SK-N-SH (cell line): Measurements from ENCODE around the gene LPCAT3. TPM values are rescaled to one million over a fixed set of nuclear protein-coding genes. Genes with fewer than 3 reads are reported as not detected.

Source experiments
- CTCF ChIA-PET: fragments of 300-600, 350-600 bp; formaldehyde crosslinking; extraction: SDS; loops from one replicate; lab custom pipeline; 2021; lab: Yijun Ruan, JAX
- POLR2A ChIA-PET: fragments of 350-600 bp; sonication (Branson Sonifier 250); formaldehyde crosslinking; extraction: SDS; loops from one replicate; lab custom pipeline; 2020; ENCODE audit warnings: antibody characterized with exemption, inconsistent platforms; lab: Yijun Ruan, JAX
- DNase-seq: peaks from one replicate; pipeline ENCODE4 v3.0.0; 2012
- H2AFZ ChIP-seq: fragments of 200-600 bp; sonication (generic); 2 replicates; pipeline ENCODE4 v1.8.1; 2016; ENCODE audit warnings: antibody characterized with exemption, mild to moderate bottlenecking, low read depth
- H3F3A ChIP-seq: fragments of 200-600 bp; sonication (generic); replicated peaks from 2 replicates; pipeline ENCODE3; 2016; ENCODE audit warnings: antibody characterized with exemption, mild to moderate bottlenecking; ENCODE audit not compliant: insufficient read depth
- H3K27ac ChIP-seq, 2 experiments: fragments of 200-500 bp in 1 of 2; fragments of 200-600 bp in 1 of 2; sonication (Bioruptor generic) in 1 of 2; sonication (generic), shearing (Covaris generic) in 1 of 2; 2 replicates each; pipeline versions ENCODE4 v1.5.1 to v1.6.1; 2014 to 2016; ENCODE audit warnings: low read depth in 2 of 2, inconsistent platforms in 1 of 2, low read length in 1 of 2, mild to moderate bottlenecking in 1 of 2, mixed read lengths in 1 of 2
- H3K27me3 ChIP-seq: fragments of 200-600 bp; sonication (generic), shearing (Covaris generic); 2 replicates; pipeline ENCODE4 v1.6.1; 2016; ENCODE audit warnings: mixed run types; ENCODE audit not compliant: insufficient read depth
- H3K36me3 ChIP-seq, 2 experiments: fragments of 200-500 bp in 1 of 2; fragments of 200-600 bp in 1 of 2; sonication (Bioruptor generic) in 1 of 2; sonication (generic) in 1 of 2; replicated peaks in 1 of 2; 2 replicates each; pipeline versions ENCODE3 to v1.5.1; 2014 to 2016; ENCODE audit warnings: low read length in 1 of 2, mild to moderate bottlenecking in 1 of 2; ENCODE audit not compliant: insufficient read depth in 2 of 2, control insufficient read depth in 1 of 2
- H3K4me1 ChIP-seq, 2 experiments: fragments of 200-500 bp in 1 of 2; fragments of 200-600 bp in 1 of 2; sonication (Bioruptor generic) in 1 of 2; sonication (generic), shearing (Covaris generic) in 1 of 2; 2 replicates each; pipeline versions ENCODE4 v1.5.1 to v1.6.1; 2014 to 2016; ENCODE audit warnings: low read depth in 1 of 2, low read length in 1 of 2, mixed run types in 1 of 2; ENCODE audit not compliant: insufficient read depth in 2 of 2, control insufficient read depth in 1 of 2
- H3K4me2 ChIP-seq: fragments of 200-600 bp; sonication (generic), shearing (Covaris generic); 2 replicates; pipeline ENCODE4 v1.6.1; 2017; ENCODE audit warnings: mixed run types
- H3K4me3 ChIP-seq, 2 experiments: fragments of 200-500 bp in 1 of 2; fragments of 200-600 bp in 1 of 2; sonication (Bioruptor generic) in 1 of 2; sonication (generic), shearing (Covaris generic) in 1 of 2; 2 replicates each; pipeline versions ENCODE4 v1.5.1 to v1.8.1; 2014 to 2016; ENCODE audit warnings: low read depth in 2 of 2, inconsistent platforms in 1 of 2, low read length in 1 of 2, mild to moderate bottlenecking in 1 of 2, mixed read lengths in 1 of 2, moderate library complexity in 1 of 2
- H3K79me2 ChIP-seq: fragments of 200-600 bp; sonication (generic); 2 replicates; pipeline ENCODE4 v1.8.1; 2017; ENCODE audit warnings: mild to moderate bottlenecking; ENCODE audit not compliant: insufficient read depth
- H3K9ac ChIP-seq: fragments of 200-600 bp; sonication (generic); 2 replicates; pipeline ENCODE4 v1.6.1; 2017; ENCODE audit warnings: mixed run types
- H3K9me2 ChIP-seq: fragments of 200-600 bp; sonication (generic); 2 replicates; pipeline ENCODE4 v1.6.1; 2017; ENCODE audit warnings: mixed run types
- H3K9me3 ChIP-seq: fragments of 200-600 bp; sonication (generic); 2 replicates; pipeline ENCODE4 v1.6.1; 2017; ENCODE audit warnings: mixed run types, mild to moderate bottlenecking, moderate library complexity
- H4K20me1 ChIP-seq: fragments of 200-600 bp; sonication (generic); 2 replicates; pipeline ENCODE4 v1.6.1; 2017; ENCODE audit warnings: mild to moderate bottlenecking, mixed run types; ENCODE audit not compliant: insufficient read depth
- EP300 ChIP-seq, 2 experiments: IDR thresholded peaks; 2 replicates each; pipeline versions ENCODE4 v1.4.0 to v1.6.1; 2012; ENCODE audit warnings: borderline replicate concordance in 1 of 2, low read depth in 1 of 2, low read length in 1 of 2
- EZH2phosphoT487 ChIP-seq: fragments of 200-600 bp; sonication (generic); IDR thresholded peaks from 2 replicates; pipeline ENCODE4 v1.6.1; 2017; ENCODE audit warnings: low read depth, mixed run types, mild to moderate bottlenecking, antibody characterized with exemption, moderate library complexity, borderline replicate concordance
- FOSL2 ChIP-seq: IDR thresholded peaks from 2 replicates; pipeline ENCODE4 v1.4.0; 2012; ENCODE audit warnings: low read depth, mild to moderate bottlenecking, moderate library complexity, borderline replicate concordance
- FOXJ3 ChIP-seq: sonication (generic); formaldehyde crosslinking; IDR thresholded peaks from 2 replicates; pipeline ENCODE4 v1.5.1; 2020; ENCODE audit warnings: mild to moderate bottlenecking, missing genetic modification reagents
- FOXM1 ChIP-seq: IDR thresholded peaks from 2 replicates; pipeline ENCODE4 v1.4.0; 2012; ENCODE audit warnings: low read depth, mild to moderate bottlenecking
- GABPA ChIP-seq: IDR thresholded peaks from 2 replicates; pipeline ENCODE4 v1.4.0; 2012; ENCODE audit warnings: low read depth, mild to moderate bottlenecking
- GATA2 ChIP-seq: sonication (generic); formaldehyde crosslinking; IDR thresholded peaks from 2 replicates; pipeline ENCODE4 v1.5.0; 2020; ENCODE audit warnings: mild to moderate bottlenecking, missing genetic modification reagents
- NRF1 ChIP-seq: IDR thresholded peaks from 2 replicates; pipeline ENCODE4 v1.6.1; 2012; ENCODE audit warnings: low read depth, mild to moderate bottlenecking, low read length
- RCOR1 ChIP-seq: fragments of 150-350 bp; IDR thresholded peaks from 2 replicates; pipeline ENCODE4 v1.6.1; 2017; ENCODE audit warnings: antibody characterized with exemption, low read length
- RFX5 ChIP-seq: IDR thresholded peaks from 2 replicates; pipeline ENCODE4 v1.6.1; 2012; ENCODE audit warnings: mild to moderate bottlenecking, improper control_type of control experiment, low read length
- RXRA ChIP-seq: IDR thresholded peaks from 2 replicates; pipeline ENCODE4 v1.4.0; 2012; ENCODE audit warnings: low read depth, mild to moderate bottlenecking, borderline replicate concordance
- SIN3A ChIP-seq: IDR thresholded peaks from 2 replicates; pipeline ENCODE4 v1.6.1; 2012; ENCODE audit warnings: low read depth, mild to moderate bottlenecking, low read length, moderate library complexity, borderline replicate concordance
- SMC3 ChIP-seq: IDR thresholded peaks from 2 replicates; pipeline ENCODE4 v1.6.1; 2012; ENCODE audit warnings: low read depth, low read length, improper control_type of control experiment
- TCF12 ChIP-seq: IDR thresholded peaks from 2 replicates; pipeline ENCODE4 v1.4.0; 2012
- TEAD4 ChIP-seq: IDR thresholded peaks from 2 replicates; pipeline ENCODE4 v1.4.0; 2012; ENCODE audit warnings: mild to moderate bottlenecking, borderline replicate concordance; ENCODE audit not compliant: insufficient read depth
- WGBS: methylation state at CpG from one replicate; pipeline ENCODE4 v1.1.6; 2017; ENCODE audit warnings: low lambda C conversion rate; 5-methylcytosine and 5-hydroxymethylcytosine counted together
- polyA plus RNA-seq, 3 experiments: library from polyadenylated mRNA; depleted of rRNA; stranded (reverse); fragments of >200 nt; gene quantifications; 2 replicates each; pipeline ENCODE4 v1.2.3, GENCODE V29; 2012
- TF ChIP-seq, protein P1 (sequence below): fragments of 150-350 bp; IDR thresholded peaks from 2 replicates; pipeline ENCODE4 v1.6.1; 2017; ENCODE audit warnings: antibody characterized with exemption, low read length, low read depth, borderline replicate concordance
- TF ChIP-seq, protein P2 (sequence below): IDR thresholded peaks from 2 replicates; pipeline ENCODE4 v1.6.1; 2012; ENCODE audit warnings: mild to moderate bottlenecking, low read depth, low read length, moderate library complexity
- TF ChIP-seq, protein P3 (sequence below): IDR thresholded peaks from 2 replicates; pipeline ENCODE4 v1.4.0; 2012; ENCODE audit warnings: low read depth, borderline replicate concordance

Gene LPCAT3
- polyA plus RNA-seq, 1 of the 3 experiments (the other 2 are of a cell fraction) = 23.8 TPM

DNA sequence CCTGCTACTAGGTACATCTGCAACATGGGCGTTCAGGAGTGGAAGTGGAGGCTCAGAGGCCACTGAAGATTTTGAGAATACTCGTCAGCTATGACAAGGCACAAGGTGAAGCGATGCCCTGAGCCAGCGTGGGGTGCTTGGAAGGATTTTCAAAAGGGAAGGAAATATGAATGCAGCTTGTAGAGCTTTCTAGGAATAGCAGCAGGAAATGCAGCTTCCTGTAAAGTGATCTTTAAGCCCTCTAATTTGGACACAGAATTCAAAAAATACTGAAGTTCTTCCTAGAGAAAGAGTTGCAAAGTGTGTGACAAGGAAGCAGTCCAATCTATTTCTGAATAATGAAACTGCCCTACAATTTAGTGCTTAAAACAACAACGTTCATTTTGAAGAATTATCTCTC is 29.0 kb upstream of the LPCAT3 start (continued):
- TF ChIP-seq RFX5 = no peak
- TF ChIP-seq RCOR1 = no peak
- TF ChIP-seq, protein P1, sequence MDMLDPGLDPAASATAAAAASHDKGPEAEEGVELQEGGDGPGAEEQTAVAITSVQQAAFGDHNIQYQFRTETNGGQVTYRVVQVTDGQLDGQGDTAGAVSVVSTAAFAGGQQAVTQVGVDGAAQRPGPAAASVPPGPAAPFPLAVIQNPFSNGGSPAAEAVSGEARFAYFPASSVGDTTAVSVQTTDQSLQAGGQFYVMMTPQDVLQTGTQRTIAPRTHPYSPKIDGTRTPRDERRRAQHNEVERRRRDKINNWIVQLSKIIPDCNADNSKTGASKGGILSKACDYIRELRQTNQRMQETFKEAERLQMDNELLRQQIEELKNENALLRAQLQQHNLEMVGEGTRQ = no peak

DNA sequence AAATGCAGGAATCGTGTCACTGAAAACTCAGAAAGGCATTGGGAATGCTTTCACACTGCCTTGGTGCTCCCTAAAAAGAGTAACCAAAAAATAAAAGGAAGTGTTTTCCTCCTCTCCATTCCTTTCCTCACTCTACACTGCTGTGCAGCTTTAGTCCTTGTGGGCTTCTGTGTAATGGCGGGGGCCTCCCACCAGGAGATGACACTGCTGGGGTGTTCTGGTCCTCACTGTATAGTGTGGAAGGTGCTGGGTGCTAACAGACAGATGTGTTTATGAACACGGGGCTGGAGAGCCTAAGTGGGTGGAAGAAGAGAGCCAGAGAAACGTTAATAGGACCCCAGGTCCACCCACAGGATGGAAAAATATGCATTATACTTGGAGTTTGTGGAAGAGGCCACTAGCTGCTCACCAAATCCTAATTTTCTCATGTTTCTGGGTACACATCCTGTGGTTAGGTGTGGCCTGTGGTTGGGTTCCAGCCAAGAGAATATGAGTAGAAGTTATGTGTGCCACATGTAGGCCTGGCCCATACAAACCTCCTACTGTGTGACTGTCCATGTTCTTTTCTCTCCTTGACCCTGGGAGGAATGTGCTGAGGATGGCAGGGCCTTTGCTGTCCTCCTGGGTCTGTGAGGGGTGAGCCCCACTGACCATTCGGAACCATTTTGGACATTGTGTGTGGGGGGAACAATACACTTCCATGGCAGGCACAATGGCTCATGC is 28.3 kb upstream of the LPCAT3 start:
- DNase-seq = no peak
- no peaks in the 10 kb centered on the region for H3K9me2 ChIP-seq
- no peaks in the 10 kb centered on the region for H3K79me2 ChIP-seq
- H3K27ac ChIP-seq = no peak overlapping the region
- H3K9ac ChIP-seq = no peak overlapping the region
- H3K4me2 ChIP-seq = no peak overlapping the region
- WGBS = 47% methylated on average over 4 of the region's 5 CpGs
- POLR2A ChIA-PET = no interaction called here
- H4K20me1 ChIP-seq = no peaks in the 10 kb centered on the region
- no peaks in the 10 kb centered on the region for H3K36me3 ChIP-seq
- TF ChIP-seq FOXJ3 (CRISPR knock-in tag) (no peak), RFX5 (no peak), NRF1 (no peak), EP300 (IDR thresholded peaks at IDR 0.05; ENCODE audit: borderline replicate concordance in 1 of 2, low read depth in 1 of 2, low read length in 1 of 2) (no peak)
- TF ChIP-seq, protein P2, sequence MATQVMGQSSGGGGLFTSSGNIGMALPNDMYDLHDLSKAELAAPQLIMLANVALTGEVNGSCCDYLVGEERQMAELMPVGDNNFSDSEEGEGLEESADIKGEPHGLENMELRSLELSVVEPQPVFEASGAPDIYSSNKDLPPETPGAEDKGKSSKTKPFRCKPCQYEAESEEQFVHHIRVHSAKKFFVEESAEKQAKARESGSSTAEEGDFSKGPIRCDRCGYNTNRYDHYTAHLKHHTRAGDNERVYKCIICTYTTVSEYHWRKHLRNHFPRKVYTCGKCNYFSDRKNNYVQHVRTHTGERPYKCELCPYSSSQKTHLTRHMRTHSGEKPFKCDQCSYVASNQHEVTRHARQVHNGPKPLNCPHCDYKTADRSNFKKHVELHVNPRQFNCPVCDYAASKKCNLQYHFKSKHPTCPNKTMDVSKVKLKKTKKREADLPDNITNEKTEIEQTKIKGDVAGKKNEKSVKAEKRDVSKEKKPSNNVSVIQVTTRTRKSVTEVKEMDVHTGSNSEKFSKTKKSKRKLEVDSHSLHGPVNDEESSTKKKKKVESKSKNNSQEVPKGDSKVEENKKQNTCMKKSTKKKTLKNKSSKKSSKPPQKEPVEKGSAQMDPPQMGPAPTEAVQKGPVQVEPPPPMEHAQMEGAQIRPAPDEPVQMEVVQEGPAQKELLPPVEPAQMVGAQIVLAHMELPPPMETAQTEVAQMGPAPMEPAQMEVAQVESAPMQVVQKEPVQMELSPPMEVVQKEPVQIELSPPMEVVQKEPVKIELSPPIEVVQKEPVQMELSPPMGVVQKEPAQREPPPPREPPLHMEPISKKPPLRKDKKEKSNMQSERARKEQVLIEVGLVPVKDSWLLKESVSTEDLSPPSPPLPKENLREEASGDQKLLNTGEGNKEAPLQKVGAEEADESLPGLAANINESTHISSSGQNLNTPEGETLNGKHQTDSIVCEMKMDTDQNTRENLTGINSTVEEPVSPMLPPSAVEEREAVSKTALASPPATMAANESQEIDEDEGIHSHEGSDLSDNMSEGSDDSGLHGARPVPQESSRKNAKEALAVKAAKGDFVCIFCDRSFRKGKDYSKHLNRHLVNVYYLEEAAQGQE = no peak
- H2AFZ ChIP-seq = no peak overlapping the region
- H3K27me3 ChIP-seq = no peaks in the 10 kb centered on the region
- no peak overlapping the region for H3K4me3 ChIP-seq
- H3F3A ChIP-seq = no peaks in the 10 kb centered on the region
- H3K4me1 ChIP-seq = no peaks in the 10 kb centered on the region
- CTCF ChIA-PET = no interaction called here
- H3K9me3 ChIP-seq = no peaks in the 10 kb centered on the region

DNA sequence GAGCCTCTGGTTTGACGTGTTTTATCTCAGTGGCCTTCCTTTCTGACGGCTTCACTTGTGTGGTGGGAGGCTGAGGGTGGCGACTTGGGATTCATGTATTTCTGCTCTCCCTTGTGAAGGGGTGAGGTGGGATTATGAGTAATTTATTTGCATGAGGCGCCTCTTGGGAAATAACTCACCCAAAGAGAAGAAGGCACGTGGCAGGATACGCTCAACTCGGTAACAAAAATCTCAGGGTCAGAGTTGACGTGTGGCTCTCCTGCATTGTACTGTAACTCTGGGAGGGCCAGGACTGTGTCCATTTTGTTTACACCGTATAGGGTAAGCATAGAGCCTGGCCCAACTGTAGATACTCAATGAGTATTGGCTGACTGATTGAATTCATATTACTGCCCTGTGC is 27.6 kb upstream of the LPCAT3 start:
- POLR2A ChIA-PET = no interaction called here
- Histone ChIP-seq H3K9ac (no peak overlapping the region), H3K4me1 (no peaks in the 10 kb centered on the region)
- TF ChIP-seq FOXM1 = no peak
- no peak for TF ChIP-seq SMC3
- no peak for TF ChIP-seq SIN3A
- no peak for TF ChIP-seq EZH2phosphoT487
- no peak for TF ChIP-seq RXRA
- TF ChIP-seq FOSL2 = no peak
- no peak for TF ChIP-seq FOXJ3 (CRISPR knock-in tag)
- TF ChIP-seq TCF12 = no peak
- TF ChIP-seq TEAD4 = no peak
- TF ChIP-seq RCOR1 = no peak
- TF ChIP-seq GATA2 = no peak
- TF ChIP-seq, protein P3, sequence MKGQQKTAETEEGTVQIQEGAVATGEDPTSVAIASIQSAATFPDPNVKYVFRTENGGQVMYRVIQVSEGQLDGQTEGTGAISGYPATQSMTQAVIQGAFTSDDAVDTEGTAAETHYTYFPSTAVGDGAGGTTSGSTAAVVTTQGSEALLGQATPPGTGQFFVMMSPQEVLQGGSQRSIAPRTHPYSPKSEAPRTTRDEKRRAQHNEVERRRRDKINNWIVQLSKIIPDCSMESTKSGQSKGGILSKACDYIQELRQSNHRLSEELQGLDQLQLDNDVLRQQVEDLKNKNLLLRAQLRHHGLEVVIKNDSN = no peak
- TF ChIP-seq GABPA = no peak

More for the DNA sequence above, 27.6 kb upstream of the LPCAT3 start:
- no peak overlapping the region for H3K4me2 ChIP-seq
- H3K9me2 ChIP-seq = no peaks in the 10 kb centered on the region
- no peaks in the 10 kb centered on the region for H3K27me3 ChIP-seq
- H3K36me3 ChIP-seq = no peaks in the 10 kb centered on the region
- WGBS = 85% methylated on average over 9 of the region's 9 CpGs
- H3K9me3 ChIP-seq = no peaks in the 10 kb centered on the region
- H3K27ac ChIP-seq = no peak overlapping the region
- no peak overlapping the region for H2AFZ ChIP-seq
- no peak for DNase-seq
- no peaks in the 10 kb centered on the region for H3F3A ChIP-seq
- H4K20me1 ChIP-seq = no peaks in the 10 kb centered on the region
- no peak overlapping the region for H3K4me3 ChIP-seq
- CTCF ChIA-PET = no interaction called here
- no peaks in the 10 kb centered on the region for H3K79me2 ChIP-seq
